ENCODE data around the gene LRIG3.
"Not testable (repeated sequence)": the region's sequence is repeated elsewhere in the genome, so short reads cannot be mapped to it uniquely, and the experiment has no call there.

Gene LRIG3

DNA sequence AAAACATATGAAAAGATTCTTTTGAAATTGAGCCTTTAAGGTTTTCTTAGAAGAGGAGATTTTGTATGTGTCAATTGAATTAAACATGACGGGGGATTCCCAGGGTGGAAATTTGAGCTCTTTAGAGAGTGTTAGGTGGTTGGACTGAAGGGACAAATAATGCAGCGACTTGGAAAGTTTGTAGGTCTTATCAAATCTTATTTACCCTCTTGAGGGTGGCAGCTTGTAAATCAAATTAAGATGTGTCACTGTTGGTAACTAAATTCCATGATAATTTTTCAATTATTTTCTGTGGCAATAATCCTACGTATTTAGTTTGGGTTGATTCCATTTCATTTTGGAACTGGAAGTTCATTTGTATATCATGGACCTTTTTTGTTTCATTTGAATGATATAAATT is 33.7 kb upstream of the LRIG3 start:
- H3K4me3 ChIP-seq (replicated peaks; ENCODE audit: low read depth, low read length): no peak overlapping the region
- DNase-seq (ENCODE audit: extremely low read depth, insufficient read length): no peak
- H3K27me3 ChIP-seq (replicated peaks; ENCODE audit: control insufficient read depth, insufficient read depth, low read length): no peaks in the 10 kb centered on the region
- TF ChIP-seq, protein P1, sequence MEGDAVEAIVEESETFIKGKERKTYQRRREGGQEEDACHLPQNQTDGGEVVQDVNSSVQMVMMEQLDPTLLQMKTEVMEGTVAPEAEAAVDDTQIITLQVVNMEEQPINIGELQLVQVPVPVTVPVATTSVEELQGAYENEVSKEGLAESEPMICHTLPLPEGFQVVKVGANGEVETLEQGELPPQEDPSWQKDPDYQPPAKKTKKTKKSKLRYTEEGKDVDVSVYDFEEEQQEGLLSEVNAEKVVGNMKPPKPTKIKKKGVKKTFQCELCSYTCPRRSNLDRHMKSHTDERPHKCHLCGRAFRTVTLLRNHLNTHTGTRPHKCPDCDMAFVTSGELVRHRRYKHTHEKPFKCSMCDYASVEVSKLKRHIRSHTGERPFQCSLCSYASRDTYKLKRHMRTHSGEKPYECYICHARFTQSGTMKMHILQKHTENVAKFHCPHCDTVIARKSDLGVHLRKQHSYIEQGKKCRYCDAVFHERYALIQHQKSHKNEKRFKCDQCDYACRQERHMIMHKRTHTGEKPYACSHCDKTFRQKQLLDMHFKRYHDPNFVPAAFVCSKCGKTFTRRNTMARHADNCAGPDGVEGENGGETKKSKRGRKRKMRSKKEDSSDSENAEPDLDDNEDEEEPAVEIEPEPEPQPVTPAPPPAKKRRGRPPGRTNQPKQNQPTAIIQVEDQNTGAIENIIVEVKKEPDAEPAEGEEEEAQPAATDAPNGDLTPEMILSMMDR (IDR thresholded peaks at IDR 0.05; ENCODE audit: insufficient read depth, low read length, poor library complexity, severe bottlenecking): no peak
- H3K36me3 ChIP-seq (ENCODE audit: control insufficient read depth, insufficient read depth, low read length): no peaks in the 10 kb centered on the region

- no peak overlapping the region for H3K4me3 ChIP-seq (replicated peaks; ENCODE audit: low read depth, low read length)
- TF ChIP-seq, protein P1 (IDR thresholded peaks at IDR 0.05; ENCODE audit: insufficient read depth, low read length, poor library complexity, severe bottlenecking): no peak
- no peak for DNase-seq (ENCODE audit: extremely low read depth, insufficient read length)
- no peaks in the 10 kb centered on the region for H3K36me3 ChIP-seq (ENCODE audit: control insufficient read depth, insufficient read depth, low read length)
- no peaks in the 10 kb centered on the region for H3K27me3 ChIP-seq (replicated peaks; ENCODE audit: control insufficient read depth, insufficient read depth, low read length)
These were observed 30.4 kb upstream of the LRIG3 start for GRCh38 chr12:58950739-58951100.

DNA sequence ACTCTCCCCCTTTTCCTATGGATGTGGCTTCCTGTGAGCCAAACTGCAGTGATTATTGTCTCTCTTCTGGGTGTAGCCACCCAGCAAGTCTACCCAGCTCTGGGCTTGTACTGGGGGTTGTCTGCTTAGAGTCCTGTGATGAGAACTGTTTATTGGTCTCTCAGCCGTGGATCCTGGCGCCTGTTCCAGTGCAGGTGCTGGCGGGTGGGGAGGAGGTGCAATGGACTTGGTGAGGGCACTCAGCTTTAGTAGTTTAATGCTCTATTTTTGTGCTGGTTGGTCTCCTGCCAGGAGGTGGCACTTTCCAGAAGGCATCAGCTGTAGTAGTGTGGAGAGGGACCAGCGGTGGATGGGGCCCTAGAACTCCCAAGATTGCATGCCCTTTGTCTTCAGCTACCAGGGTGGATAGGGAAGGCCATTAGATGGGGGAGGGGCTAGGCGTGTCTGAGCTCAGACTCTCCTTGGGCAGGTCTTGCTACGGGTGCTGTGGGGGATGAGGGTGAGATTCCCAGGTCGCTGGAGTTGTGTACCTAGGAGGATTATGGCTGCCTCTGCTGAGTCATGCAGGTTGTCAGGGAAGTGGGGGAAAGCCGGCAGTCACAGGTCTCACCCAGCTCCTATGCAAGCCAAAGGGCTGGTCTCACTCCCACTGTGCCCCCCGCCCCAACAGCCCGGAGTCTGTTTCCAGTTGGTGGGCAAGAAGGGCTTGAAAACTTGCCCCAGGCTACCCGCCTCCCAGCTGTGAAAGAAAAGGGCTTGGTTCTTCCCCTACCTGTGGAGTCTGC is 29.8 kb upstream of the LRIG3 start:
- not testable (repeated sequence) for H3K27me3 ChIP-seq (replicated peaks; ENCODE audit: control insufficient read depth, insufficient read depth, low read length); H3K36me3 ChIP-seq (ENCODE audit: control insufficient read depth, insufficient read depth, low read length); H3K4me3 ChIP-seq (replicated peaks; ENCODE audit: low read depth, low read length); DNase-seq (ENCODE audit: extremely low read depth, insufficient read length)

- TF ChIP-seq, protein P1 (IDR thresholded peaks at IDR 0.05; ENCODE audit: insufficient read depth, low read length, poor library complexity, severe bottlenecking): no peak
- Histone ChIP-seq H3K36me3 (ENCODE audit: control insufficient read depth, insufficient read depth, low read length) (no peaks in the 10 kb centered on the region), H3K27me3 (replicated peaks; ENCODE audit: control insufficient read depth, insufficient read depth, low read length) (no peaks in the 10 kb centered on the region), H3K4me3 (replicated peaks; ENCODE audit: low read depth, low read length) (no peak overlapping the region)
- no peak for DNase-seq (ENCODE audit: extremely low read depth, insufficient read length)
These were observed 22.8 kb upstream of the LRIG3 start for GRCh38 chr12:58943079-58943478.

- Histone ChIP-seq H3K36me3 (ENCODE audit: control insufficient read depth, insufficient read depth, low read length) (no peaks in the 10 kb centered on the region), H3K27me3 (replicated peaks; ENCODE audit: control insufficient read depth, insufficient read depth, low read length) (no peaks in the 10 kb centered on the region), H3K4me3 (replicated peaks; ENCODE audit: low read depth, low read length) (no peak overlapping the region)
- no peak for DNase-seq (ENCODE audit: extremely low read depth, insufficient read length)
- TF ChIP-seq, protein P1 (IDR thresholded peaks at IDR 0.05; ENCODE audit: insufficient read depth, low read length, poor library complexity, severe bottlenecking): no peak
These were observed 22.0 kb upstream of the LRIG3 start for GRCh38 chr12:58942345-58942744.

- TF ChIP-seq, protein P1 (IDR thresholded peaks at IDR 0.05; ENCODE audit: insufficient read depth, low read length, poor library complexity, severe bottlenecking): no peak
- Histone ChIP-seq H3K27me3 (replicated peaks; ENCODE audit: control insufficient read depth, insufficient read depth, low read length) (no peaks in the 10 kb centered on the region), H3K4me3 (replicated peaks; ENCODE audit: low read depth, low read length) (no peak overlapping the region), H3K36me3 (ENCODE audit: control insufficient read depth, insufficient read depth, low read length) (no peaks in the 10 kb centered on the region)
- no peak for DNase-seq (ENCODE audit: extremely low read depth, insufficient read length)
These were observed 19.2 kb upstream of the LRIG3 start for GRCh38 chr12:58939399-58940100.

Measured in GM06990 (cell line).